ENCODE data around the gene ZNF507.

ZNF507 gene

DNA sequence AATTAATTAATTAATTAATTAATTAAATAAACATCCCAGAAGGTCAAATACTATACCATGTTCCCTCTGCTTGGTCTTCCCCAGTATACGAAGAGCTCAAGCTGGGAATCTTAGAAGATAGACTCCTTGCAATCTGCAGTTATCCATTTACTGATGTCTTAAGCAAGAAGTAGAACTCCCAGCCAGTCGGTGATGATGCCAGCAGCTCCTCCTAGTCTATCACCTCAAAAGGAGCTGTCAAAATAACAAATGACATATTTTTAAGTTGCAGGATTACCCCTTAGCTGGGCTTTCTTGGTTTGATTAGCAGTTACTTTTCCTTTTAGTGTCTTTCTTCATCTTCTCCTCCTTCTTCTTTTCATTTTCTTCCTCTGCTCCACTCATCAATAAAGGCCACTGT lies 6.0 kb upstream of the ZNF507 start:
- DNase-seq: no peak

- peak in 47 of 56 donors; percentile 1 to 82 (median 38) for DNase-seq
Measured at GRCh38 chr19:32339988-32340874, 5.2 kb upstream of the ZNF507 start.

DNA sequence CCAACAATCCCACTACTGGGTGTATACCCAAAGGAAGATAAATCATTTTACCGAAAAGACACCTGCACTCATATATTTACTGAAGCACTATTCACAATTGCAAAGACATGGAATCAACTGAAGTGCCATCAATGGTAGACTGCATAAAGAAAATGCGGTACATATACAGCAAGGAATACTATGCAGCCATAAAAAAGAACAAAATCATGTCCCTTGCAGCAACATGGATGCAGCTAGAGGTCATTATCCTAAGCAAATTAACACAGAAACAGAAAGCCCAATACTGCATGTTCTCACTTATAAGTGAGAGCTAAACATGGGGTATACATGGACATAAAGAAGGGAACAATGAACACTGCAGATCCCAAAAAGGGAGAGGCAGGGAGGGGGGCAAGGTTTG lies 2.7 kb upstream of the ZNF507 start:
- DNase-seq: no peak

DNA sequence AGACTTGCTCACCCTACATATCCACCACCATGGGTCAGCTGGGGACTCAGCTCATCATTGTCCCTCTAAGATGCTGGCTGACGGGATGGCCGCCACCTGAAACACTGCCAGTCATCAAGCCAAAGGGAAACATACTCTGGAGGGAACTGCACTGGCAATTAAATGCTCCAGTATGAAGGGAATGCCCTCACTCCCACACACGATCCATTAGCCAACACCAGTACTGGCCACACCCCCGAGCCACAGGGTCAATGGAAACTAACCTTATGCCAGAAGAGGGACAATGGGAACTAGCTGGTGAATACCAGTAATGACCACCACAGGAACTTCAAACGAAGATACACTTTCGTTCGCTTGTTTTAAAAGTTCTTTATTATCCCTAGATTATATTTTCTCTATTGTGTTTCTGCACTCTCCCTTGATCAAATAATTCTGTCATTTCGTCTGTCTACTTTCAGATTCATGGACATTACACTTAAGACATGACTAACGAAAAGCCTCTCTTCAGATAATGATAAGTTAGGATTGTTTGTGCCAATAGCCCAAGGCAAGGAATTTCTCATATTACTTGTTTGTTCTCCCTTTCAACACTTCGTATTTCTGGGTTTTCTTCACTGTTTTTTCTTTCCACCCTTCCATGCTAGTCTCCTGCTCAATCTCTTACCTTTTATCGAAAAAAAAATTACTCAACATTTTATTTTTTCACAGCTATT lies 1.7 kb upstream of the ZNF507 start:
- no peak for DNase-seq

DNA sequence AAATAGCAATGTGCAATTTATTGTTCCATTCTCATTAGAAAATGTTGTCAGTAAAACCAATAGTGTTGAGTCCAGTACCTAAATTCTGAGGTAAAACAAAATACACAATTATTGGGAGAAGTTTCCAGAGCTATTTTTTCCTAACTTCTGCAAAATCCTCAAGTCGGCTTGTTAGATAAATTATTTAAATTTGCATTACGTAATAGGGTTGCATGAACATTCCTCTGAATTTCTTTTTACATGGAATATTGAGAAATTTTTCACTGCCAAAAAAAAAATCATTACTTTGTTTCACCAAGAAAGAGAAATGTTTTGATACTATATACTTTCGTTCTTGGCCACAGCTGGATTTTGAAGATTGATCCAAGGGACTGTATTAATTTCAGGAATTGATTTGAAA lies 1.5 kb downstream of the ZNF507 start:
- DNase-seq: no peak

DNA sequence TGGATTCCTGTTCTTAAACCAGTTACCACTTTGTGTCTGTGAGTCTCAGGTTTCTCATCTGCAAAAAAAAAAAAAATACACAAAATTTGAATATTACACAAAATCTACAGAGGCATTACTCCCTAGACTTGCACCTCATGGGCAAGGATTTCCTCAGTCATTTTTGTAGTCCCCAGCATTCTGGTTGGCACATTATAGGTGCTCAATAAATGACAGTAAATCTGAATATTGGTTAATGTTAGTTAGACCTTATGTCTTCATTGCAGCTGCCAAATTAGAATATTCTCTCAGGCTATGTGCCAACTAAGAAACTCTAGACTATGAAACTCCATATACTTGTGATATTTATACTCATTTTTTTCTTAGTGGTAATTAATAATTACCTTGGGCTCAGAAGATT lies 2.2 kb downstream of the ZNF507 start:
- DNase-seq: no peak

DNA sequence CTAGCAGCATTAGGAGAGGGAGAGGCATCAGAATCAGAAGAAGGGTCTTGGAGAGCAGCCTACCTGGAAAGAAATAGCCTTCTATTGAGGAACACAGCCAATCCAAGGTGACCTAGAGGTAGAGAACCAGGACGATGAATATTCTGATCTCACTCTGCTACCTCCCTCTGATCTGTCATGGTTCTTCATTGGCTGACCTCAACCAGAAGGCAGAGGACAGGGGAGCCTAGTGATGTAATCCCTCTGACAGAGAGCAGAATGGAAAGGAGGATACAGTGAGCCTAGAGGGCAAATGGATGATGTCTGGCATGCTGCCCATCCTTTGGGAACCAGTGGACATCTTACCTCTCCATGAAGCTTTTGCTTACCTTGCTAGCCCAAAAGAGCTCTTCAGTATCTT lies 3.6 kb downstream of the ZNF507 start:
- no peak for DNase-seq

DNA sequence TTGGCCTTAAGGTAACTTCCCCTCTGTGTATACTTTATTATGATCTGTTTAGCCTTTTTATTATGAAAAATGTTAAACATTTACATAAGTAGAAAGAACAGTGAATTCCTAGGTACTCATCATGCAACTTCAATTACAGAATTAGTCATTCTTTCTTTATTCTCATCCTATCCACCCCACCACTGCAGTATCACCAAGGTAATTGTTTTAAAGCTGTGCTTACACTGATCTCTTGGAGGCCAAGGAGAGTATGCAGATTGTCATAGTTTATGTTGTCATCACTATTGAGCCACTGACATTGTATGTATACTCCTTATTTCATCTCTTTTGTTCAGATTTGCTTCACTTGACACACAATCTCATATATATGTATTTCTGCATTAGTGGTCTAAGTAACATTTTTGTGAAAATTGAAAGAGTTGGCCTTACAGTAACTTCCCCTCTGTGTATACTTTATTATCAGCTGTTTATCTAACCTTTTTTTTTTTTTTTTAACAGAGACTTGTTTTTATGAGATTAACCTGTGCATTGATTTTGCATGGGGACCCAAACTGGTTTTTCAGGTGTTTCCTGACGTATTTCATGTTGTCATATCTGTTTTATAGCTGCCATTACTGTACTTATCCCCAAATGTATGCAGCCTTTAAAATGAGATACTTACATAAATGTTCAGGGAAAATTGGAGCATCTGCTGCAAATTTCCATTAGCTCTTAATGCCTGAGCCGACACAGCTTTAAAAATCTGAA lies 4.5 kb downstream of the ZNF507 start:
- DNase-seq: no peak

GRCh38 chr19:32350471-32350865 lies 5.1 kb downstream of the ZNF507 start:
- DNase-seq: no peak

DNA sequence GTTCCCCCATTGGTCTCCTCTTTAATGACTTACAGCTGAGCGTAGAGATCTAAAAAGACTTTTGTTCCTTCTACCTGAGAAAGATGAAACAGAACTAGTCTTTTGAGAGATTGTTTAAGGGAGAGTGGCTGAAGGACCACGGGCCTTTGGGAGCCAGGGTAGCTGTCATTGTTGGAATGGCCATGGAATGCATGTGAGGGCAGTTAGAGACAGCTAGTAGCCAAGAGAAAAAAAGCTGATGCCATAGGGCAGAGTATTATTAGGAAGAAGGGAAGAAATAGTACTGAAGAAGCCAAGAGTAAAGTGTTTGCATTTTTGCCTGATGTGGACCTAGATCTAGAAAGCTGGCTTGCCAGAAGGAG lies 5.6 kb downstream of the ZNF507 start:
- no peak for DNase-seq

- DNase-seq: no peak
Measured at GRCh38 chr19:32352241-32352630, 6.8 kb downstream of the ZNF507 start.

GRCh38 chr19:32354345-32354744 lies 8.9 kb downstream of the ZNF507 start:
- no peak for DNase-seq

- DNase-seq: no peak
Measured at GRCh38 chr19:32355309-32355708, 9.9 kb downstream of the ZNF507 start.

DNA sequence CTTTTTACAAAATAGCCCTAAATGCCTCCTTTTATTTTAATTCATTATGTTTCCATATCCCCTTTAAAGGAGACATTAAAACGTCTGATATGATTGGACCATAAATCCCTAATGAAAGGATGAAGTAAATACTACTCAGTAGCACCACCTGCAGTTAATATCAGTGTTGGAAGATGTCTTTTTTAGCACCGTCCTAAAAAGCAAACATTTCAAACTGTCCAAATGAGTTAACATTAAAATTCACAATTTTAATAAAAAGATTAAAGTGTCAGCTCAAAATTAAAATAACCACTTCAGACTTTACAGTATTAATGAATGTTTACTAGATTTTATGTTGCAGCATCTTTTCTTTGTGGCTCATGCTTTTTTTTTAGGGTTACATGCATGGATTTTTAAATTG lies 12.3 kb downstream of the ZNF507 start:
- no peak for DNase-seq

DNA sequence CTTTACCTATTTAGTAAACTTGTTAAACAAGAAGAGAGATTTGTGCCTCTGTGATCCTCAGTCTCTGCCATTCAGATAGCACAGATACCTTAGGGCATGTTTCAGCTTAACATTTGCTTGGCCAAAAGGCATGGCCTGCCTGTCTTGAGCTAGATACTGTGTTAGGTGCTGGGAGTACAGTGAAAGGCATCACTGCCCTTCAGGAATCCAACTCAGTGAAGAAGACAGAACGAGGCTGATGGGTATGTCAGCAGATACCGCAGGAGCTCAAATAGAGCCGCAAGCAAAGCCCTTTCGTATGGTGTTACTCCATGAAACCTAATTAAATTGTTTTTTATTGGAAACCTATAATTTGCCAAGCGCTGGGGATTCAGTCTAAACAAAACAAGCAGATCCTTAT lies 12.9 kb downstream of the ZNF507 start:
- no peak for DNase-seq

DNA sequence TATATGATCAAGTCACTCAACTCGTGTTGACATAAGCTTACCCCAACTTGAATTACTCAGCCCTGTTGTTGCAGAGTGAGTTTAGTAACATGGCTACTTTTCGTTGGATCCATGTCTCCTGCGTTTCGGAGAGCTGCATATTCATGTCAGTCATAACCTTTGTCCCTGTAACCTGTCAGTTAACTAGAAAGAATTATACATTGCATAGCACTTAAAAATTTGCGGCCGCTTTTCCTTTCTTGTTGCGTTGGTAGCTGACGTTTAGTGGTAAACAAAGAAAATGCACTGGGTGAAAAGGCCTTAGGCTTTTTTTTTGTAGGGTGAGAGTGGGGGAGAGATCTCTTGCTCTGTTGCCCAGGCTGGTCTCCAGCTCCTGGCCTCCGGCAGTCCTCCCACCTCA lies 14.2 kb downstream of the ZNF507 start:
- DNase-seq: no peak

- DNase-seq: no peak
Measured at GRCh38 chr19:32361574-32362317, 16.3 kb downstream of the ZNF507 start.

- DNase-seq: no peak
Measured at GRCh38 chr19:32362318-32362691, 16.9 kb downstream of the ZNF507 start.

GRCh38 chr19:32363175-32363574 lies 17.8 kb downstream of the ZNF507 start:
- DNase-seq: peak in 3 of 56 donors; percentile 18 to 31 (median 19)

GRCh38 chr19:32363632-32364031 lies 18.2 kb downstream of the ZNF507 start:
- DNase-seq: peak in 7 of 56 donors; percentile 4 to 20 (median 9)

GRCh38 chr19:32364040-32364439 lies 18.6 kb downstream of the ZNF507 start:
- DNase-seq: no peak

- DNase-seq: no peak
Measured at GRCh38 chr19:32367063-32367462, 21.7 kb downstream of the ZNF507 start.

Measured in nucleus accumbens (tissue), 56 donors.